Ishikawa (cell line): Measurements from ENCODE around the gene TMEM117.

ENCODE experiments used
- CEBPB ChIP-seq: IDR thresholded peaks from 2 replicates; pipeline ENCODE4 v1.6.1; 2012
- CREB1 ChIP-seq: IDR thresholded peaks from 2 replicates; pipeline ENCODE4 v1.6.1; 2012; ENCODE audit warnings: low read depth
- EGR1 ChIP-seq: IDR thresholded peaks from 2 replicates; pipeline ENCODE4 v1.6.1; 2012
- EP300 ChIP-seq: IDR thresholded peaks from 2 replicates; pipeline ENCODE4 v1.6.1; 2012; ENCODE audit warnings: borderline replicate concordance
- FOXM1 ChIP-seq: IDR thresholded peaks from 2 replicates; pipeline ENCODE4 v1.6.1; 2012; ENCODE audit warnings: low read depth, borderline replicate concordance
- MAX ChIP-seq: IDR thresholded peaks from 2 replicates; pipeline ENCODE4 v1.6.1; 2012
- NFIC ChIP-seq: IDR thresholded peaks from 2 replicates; pipeline ENCODE4 v1.6.1; 2012
- RAD21 ChIP-seq: IDR thresholded peaks from 2 replicates; pipeline ENCODE4 v1.6.1; 2012; ENCODE audit warnings: low read depth
- REST ChIP-seq: IDR thresholded peaks from 2 replicates; pipeline ENCODE4 v1.6.1; 2012; ENCODE audit warnings: low read depth, mild to moderate bottlenecking
- TAF1 ChIP-seq: IDR thresholded peaks from 2 replicates; pipeline ENCODE4 v1.6.1; 2012; ENCODE audit warnings: low read depth, mild to moderate bottlenecking
- TCF12 ChIP-seq: IDR thresholded peaks from 2 replicates; pipeline ENCODE4 v1.6.1; 2012; ENCODE audit warnings: low read depth
- TEAD4 ChIP-seq: IDR thresholded peaks from 2 replicates; pipeline ENCODE4 v1.6.1; 2012
- USF1 ChIP-seq: IDR thresholded peaks from 2 replicates; pipeline ENCODE4 v1.6.1; 2012
- YY1 ChIP-seq: IDR thresholded peaks from 2 replicates; pipeline ENCODE4 v1.6.1; 2012; ENCODE audit warnings: low read depth
- ZBTB7A ChIP-seq: IDR thresholded peaks from 2 replicates; pipeline ENCODE4 v1.6.1; 2012; ENCODE audit warnings: low read depth

TMEM117 gene

GRCh38 chr12:43812926-43813325 lies 23.0 kb upstream of the TMEM117 start:
- TF ChIP-seq TCF12 = no peak
- TF ChIP-seq TAF1 = no peak
- TF ChIP-seq FOXM1 = no peak
- no peak for TF ChIP-seq MAX

- no peak for TF ChIP-seq NFIC
- no peak for TF ChIP-seq CEBPB
- TF ChIP-seq ZBTB7A = no peak
- TF ChIP-seq TEAD4 = no peak
Observed at GRCh38 chr12:43815416-43815815, 20.5 kb upstream of the TMEM117 start.

GRCh38 chr12:43816168-43816567 lies 19.7 kb upstream of the TMEM117 start:
- TF ChIP-seq CREB1 (no peak), NFIC (no peak), RAD21 (no peak), EGR1 (no peak), TAF1 (no peak)

- TF ChIP-seq EP300 (no peak), EGR1 (no peak), MAX (no peak), RAD21 (no peak), CREB1 (no peak)
Observed at GRCh38 chr12:43824207-43824775, 11.6 kb upstream of the TMEM117 start.

GRCh38 chr12:43826681-43827080 lies 9.2 kb upstream of the TMEM117 start:
- TF ChIP-seq CEBPB (no peak), TCF12 (no peak), YY1 (no peak), NFIC (no peak), RAD21 (no peak), EP300 (no peak), USF1 (no peak), ZBTB7A (no peak), FOXM1 (no peak), CREB1 (no peak), MAX (no peak), TEAD4 (no peak), REST (no peak), TAF1 (no peak), EGR1 (no peak)

- no peak for TF ChIP-seq TEAD4
- no peak for TF ChIP-seq EP300
- no peak for TF ChIP-seq ZBTB7A
- no peak for TF ChIP-seq RAD21
- no peak for TF ChIP-seq CEBPB
- no peak for TF ChIP-seq EGR1
- TF ChIP-seq YY1 = no peak
- no peak for TF ChIP-seq TAF1
- no peak for TF ChIP-seq CREB1
- no peak for TF ChIP-seq REST
- no peak for TF ChIP-seq TCF12
- no peak for TF ChIP-seq USF1
- TF ChIP-seq FOXM1 = no peak
Observed at GRCh38 chr12:43827093-43827492, 8.8 kb upstream of the TMEM117 start.

GRCh38 chr12:43832463-43833168 lies 3.3 kb upstream of the TMEM117 start:
- TF ChIP-seq FOXM1 (no peak), REST (peak; percentile 64), TAF1 (no peak), EGR1 (no peak), YY1 (no peak)
